OCI-LY7 (cell line): Measurements from ENCODE around the gene MIPEP. TPM values are rescaled to one million over a fixed set of nuclear protein-coding genes. Genes with fewer than 3 reads are reported as not detected.

Source experiments
- BruUV-seq: library from RNA; stranded (reverse); fragments of 400-500 nt; replicated peaks from 2 replicates; lab custom pipeline; 2021; lab: Mats Ljungman, UMichigan
- CTCF ChIA-PET: fragments of 300-600 bp; sonication (Branson Sonifier 250); formaldehyde crosslinking; loops from one replicate; lab custom pipeline; 2022; ENCODE audit warnings: antibody characterized with exemption; ENCODE audit not compliant: unreplicated experiment; lab: Charles Lee
- POLR2A ChIA-PET: fragments of 300-600 bp; sonication (Branson Sonifier 250); formaldehyde crosslinking; loops from one replicate; lab custom pipeline; 2022; ENCODE audit warnings: antibody characterized with exemption; lab: Charles Lee
- DNase-seq: peaks from one replicate; pipeline ENCODE4 v3.0.0-alpha.2; 2015; ENCODE audit warnings: low spot score
- H2AFZ ChIP-seq: fragments of 200-600 bp; sonication (generic), shearing (Covaris generic); 2 replicates; pipeline ENCODE4 v1.6.1; 2014; ENCODE audit warnings: mild to moderate bottlenecking, antibody characterized with exemption, low read length, moderate library complexity
- H3K27ac ChIP-seq: fragments of 200-600 bp; sonication (generic); 2 replicates; pipeline ENCODE4 v1.5.1; 2014; ENCODE audit warnings: mixed run types, low read depth, mild to moderate bottlenecking, moderate library complexity, low read length, inconsistent platforms; ENCODE audit not compliant: poor library complexity, severe bottlenecking
- H3K36me3 ChIP-seq: fragments of 200-600 bp; sonication (generic); 2 replicates; pipeline ENCODE4 v1.6.1; 2014; ENCODE audit warnings: mild to moderate bottlenecking, antibody characterized with exemption, low read length, moderate library complexity, mixed read lengths; ENCODE audit not compliant: insufficient read depth
- H3K4me1 ChIP-seq: fragments of 200-600 bp; sonication (generic); 2 replicates; pipeline ENCODE4 v1.5.1; 2014; ENCODE audit warnings: mild to moderate bottlenecking, low read length; ENCODE audit not compliant: insufficient read depth, poor library complexity, severe bottlenecking
- H3K4me2 ChIP-seq: fragments of 200-600 bp; sonication (generic); 2 replicates; pipeline ENCODE4 v1.6.1; 2014; ENCODE audit warnings: mild to moderate bottlenecking, low read length
- H3K4me3 ChIP-seq: fragments of 200-600 bp; sonication (generic); 2 replicates; pipeline ENCODE4 v1.5.1; 2014; ENCODE audit warnings: mild to moderate bottlenecking, low read depth, low read length; ENCODE audit not compliant: poor library complexity, severe bottlenecking
- H3K79me2 ChIP-seq: fragments of 200-600 bp; sonication (generic); 2 replicates; pipeline ENCODE4 v1.6.1; 2016; ENCODE audit warnings: low read depth, mild to moderate bottlenecking, low read length, moderate library complexity, mixed read lengths; ENCODE audit not compliant: insufficient read depth
- H3K9me2 ChIP-seq: fragments of 200-600 bp; sonication (generic); 2 replicates; pipeline ENCODE4 v1.6.1; 2016; ENCODE audit warnings: mild to moderate bottlenecking, low read length, mixed read lengths; ENCODE audit not compliant: insufficient read depth
- H3K9me3 ChIP-seq: fragments of 200-600 bp; sonication (generic); 2 replicates; pipeline ENCODE4 v1.6.1; 2014; ENCODE audit warnings: mild to moderate bottlenecking, mixed run types, low read length, mixed read lengths
- H4K20me1 ChIP-seq: fragments of 200-600 bp; sonication (generic); 2 replicates; pipeline ENCODE4 v1.6.1; 2014; ENCODE audit warnings: mild to moderate bottlenecking, antibody characterized with exemption, low read length, moderate library complexity, mixed read lengths; ENCODE audit not compliant: insufficient read depth
- CTCF ChIP-seq: fragments of 200-600 bp; sonication (generic); conservative IDR thresholded peaks from 2 replicates; pipeline ENCODE4 v1.5.1; 2014; ENCODE audit warnings: mild to moderate bottlenecking, antibody characterized with exemption, low read length, moderate library complexity, mixed read lengths
- EZH2phosphoT487 ChIP-seq: fragments of 200-600 bp; sonication (generic); IDR thresholded peaks from 2 replicates; pipeline ENCODE4 v1.6.1; 2018; ENCODE audit warnings: low read depth, borderline replicate concordance, mild to moderate bottlenecking, mixed run types, antibody characterized with exemption, low read length, moderate library complexity, mixed read lengths
- intact Hi-C: fragments of 100-400 bp; cut with micrococcal nuclease; formaldehyde crosslinking; loops from one replicate; pipeline ENCODE4 v1.10.0; 2022; ENCODE audit not compliant: unreplicated experiment
- total RNA-seq, 2 experiments: library from RNA; depleted of rRNA in 1 of 2; stranded (reverse); fragments of >200 nt in 1 of 2; shearing (Covaris generic) in 1 of 2; gene quantifications; 2 replicates each; pipeline ENCODE4 v1.2.3, GENCODE V29; 2014 to 2022

Gene MIPEP
- total RNA-seq, 2 experiments from 2014 or later, result 13.5 to 15.7 TPM

GRCh38 chr13:23861310-23861709 lies 27.9 kb downstream of the MIPEP start:
- Histone ChIP-seq H3K36me3 (peaks cover 17% of the 10 kb centered on the region), H2AFZ (no peak overlapping the region), H3K79me2 (no peaks in the 10 kb centered on the region), H3K4me1 (peaks cover 2% of the 10 kb centered on the region), H3K4me2 (no peak overlapping the region), H3K4me3 (no peak overlapping the region), H3K27ac (no peak overlapping the region), H3K9me3 (0 out of 2 replicates have a peak, but pooled peaks cover 5% of the 10 kb centered on the region), H4K20me1 (no peaks in the 10 kb centered on the region), H3K9me2 (no peaks in the 10 kb centered on the region)
- no peak for DNase-seq
- no TSS peak for BruUV-seq
- ChIA-PET CTCF (no interaction called here), POLR2A (interaction anchor here (0.6 to 1.9 kb wide), 3 partner anchors 11 to 499 kb away, joined by 3 to 4 read pairs (median 3); no protein-coding TSS in a partner anchor)
- intact Hi-C loops, result no loop called here
- no peak for TF ChIP-seq CTCF
- TF ChIP-seq EZH2phosphoT487, result no peak

- Histone ChIP-seq H3K4me3 (no peak overlapping the region), H3K79me2 (no peaks in the 10 kb centered on the region), H3K4me2 (no peak overlapping the region), H3K9me3 (0 out of 2 replicates have a peak, but pooled peaks cover 5% of the 10 kb centered on the region), H2AFZ (no peak overlapping the region), H4K20me1 (no peaks in the 10 kb centered on the region), H3K27ac (no peak overlapping the region), H3K4me1 (peaks cover 5% of the 10 kb centered on the region), H3K9me2 (no peaks in the 10 kb centered on the region), H3K36me3 (peaks cover 20% of the 10 kb centered on the region)
- no peak for DNase-seq
- CTCF ChIA-PET, result interaction anchor here (1.3 kb wide), 1 partner anchor 11 kb away, joined by 3 read pairs; no protein-coding TSS in a partner anchor
- POLR2A ChIA-PET, result no interaction called here
- BruUV-seq, result no TSS peak
- intact Hi-C loops, result no loop called here
- TF ChIP-seq EZH2phosphoT487 (no peak), CTCF (no peak)
Observed at GRCh38 chr13:23859904-23860303, 29.3 kb downstream of the MIPEP start.

GRCh38 chr13:23859455-23859854 lies 29.7 kb downstream of the MIPEP start:
- peaks cover 5% of the 10 kb centered on the region for H3K4me1 ChIP-seq
- H3K9me3 ChIP-seq, result 0 out of 2 replicates have a peak, but pooled peaks cover 5% of the 10 kb centered on the region
- H3K27ac ChIP-seq, result no peak overlapping the region
- H4K20me1 ChIP-seq, result no peaks in the 10 kb centered on the region
- intact Hi-C loops, result no loop called here
- no TSS peak for BruUV-seq
- peaks cover 20% of the 10 kb centered on the region for H3K36me3 ChIP-seq
- H3K4me2 ChIP-seq, result no peak overlapping the region
- H3K9me2 ChIP-seq, result no peaks in the 10 kb centered on the region
- ChIA-PET CTCF (interaction anchor here (1.3 kb wide), 1 partner anchor 11 kb away, joined by 3 read pairs; no protein-coding TSS in a partner anchor), POLR2A (no interaction called here)
- DNase-seq, result no peak
- H3K4me3 ChIP-seq, result no peak overlapping the region
- H2AFZ ChIP-seq, result no peak overlapping the region
- H3K79me2 ChIP-seq, result no peaks in the 10 kb centered on the region
- TF ChIP-seq EZH2phosphoT487, result no peak
